ENCODE results near the gene ANKRD23. TPM values are rescaled to one million over a fixed set of nuclear protein-coding genes. Genes with fewer than 3 reads are reported as not detected.

Gene ANKRD23
- polyA plus RNA-seq, 1 donor from 2014 or later = 12.1 TPM

DNA sequence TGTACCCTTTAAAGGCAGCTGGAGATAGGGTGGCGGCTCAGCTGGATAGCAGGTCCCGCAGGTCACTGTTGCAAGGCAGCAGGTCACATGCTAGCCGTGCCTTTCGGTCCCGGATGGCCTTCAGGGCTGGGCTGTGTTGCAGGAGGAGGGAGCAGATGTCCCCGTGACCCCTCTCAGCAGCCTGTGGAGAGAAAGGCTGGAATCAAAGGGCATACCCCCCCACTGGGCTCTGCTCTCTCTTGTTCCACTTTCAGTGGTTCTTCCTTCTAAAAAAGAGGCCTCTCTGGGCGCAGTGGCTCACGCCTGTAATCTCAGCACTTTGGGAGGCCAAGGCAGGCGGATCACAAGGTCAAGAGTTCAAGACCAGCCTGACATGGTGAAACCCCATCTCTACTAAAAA lies 4.4 kb upstream of the ANKRD23 start:
- Histone ChIP-seq H3K4me3 (ENCODE audit: low read length) (no peak overlapping the region), H3K4me2 (ENCODE audit: low read length) (no peak overlapping the region), H3K9me2 (ENCODE audit: insufficient read depth, low read length) (no peaks in the 10 kb centered on the region), H3F3A (ENCODE audit: insufficient read depth, low read length, poor library complexity, severe bottlenecking) (no peaks in the 10 kb centered on the region), H3K9ac (ENCODE audit: low read length) (no peak overlapping the region), H3K9me3 (ENCODE audit: low read length) (no peaks in the 10 kb centered on the region), H3K36me3 (ENCODE audit: insufficient read depth, low read length) (peaks cover 8% of the 10 kb centered on the region), H3K79me2 (replicated peaks; ENCODE audit: insufficient read depth, low read length) (no peaks in the 10 kb centered on the region), H3K27ac (ENCODE audit: low read length) (no peak overlapping the region), H2AFZ (ENCODE audit: low read depth, low read length) (no peak overlapping the region), H3K27me3 (ENCODE audit: insufficient read depth, low read depth, low read length) (no peaks in the 10 kb centered on the region), H4K20me1 (ENCODE audit: insufficient read depth) (no peaks in the 10 kb centered on the region)
- TF ChIP-seq EZH2 (IDR thresholded peaks at IDR 0.05; ENCODE audit: borderline replicate concordance, insufficient read depth, low read length, poor library complexity, severe bottlenecking) (no peak), RAD21 (conservative IDR thresholded peaks at IDR 0.05) (no peak), POLR2AphosphoS5 (IDR thresholded peaks at IDR 0.05) (no peak), EP300 (conservative IDR thresholded peaks at IDR 0.05; ENCODE audit: poor library complexity, severe bottlenecking) (no peak), SMC3 (conservative IDR thresholded peaks at IDR 0.05; ENCODE audit: poor library complexity) (no peak), TAF1 (IDR thresholded peaks at IDR 0.05; ENCODE audit: low read depth) (no peak), MXI1 (conservative IDR thresholded peaks at IDR 0.05; ENCODE audit: poor library complexity, severe bottlenecking) (no peak)
- TF ChIP-seq, protein P1, sequence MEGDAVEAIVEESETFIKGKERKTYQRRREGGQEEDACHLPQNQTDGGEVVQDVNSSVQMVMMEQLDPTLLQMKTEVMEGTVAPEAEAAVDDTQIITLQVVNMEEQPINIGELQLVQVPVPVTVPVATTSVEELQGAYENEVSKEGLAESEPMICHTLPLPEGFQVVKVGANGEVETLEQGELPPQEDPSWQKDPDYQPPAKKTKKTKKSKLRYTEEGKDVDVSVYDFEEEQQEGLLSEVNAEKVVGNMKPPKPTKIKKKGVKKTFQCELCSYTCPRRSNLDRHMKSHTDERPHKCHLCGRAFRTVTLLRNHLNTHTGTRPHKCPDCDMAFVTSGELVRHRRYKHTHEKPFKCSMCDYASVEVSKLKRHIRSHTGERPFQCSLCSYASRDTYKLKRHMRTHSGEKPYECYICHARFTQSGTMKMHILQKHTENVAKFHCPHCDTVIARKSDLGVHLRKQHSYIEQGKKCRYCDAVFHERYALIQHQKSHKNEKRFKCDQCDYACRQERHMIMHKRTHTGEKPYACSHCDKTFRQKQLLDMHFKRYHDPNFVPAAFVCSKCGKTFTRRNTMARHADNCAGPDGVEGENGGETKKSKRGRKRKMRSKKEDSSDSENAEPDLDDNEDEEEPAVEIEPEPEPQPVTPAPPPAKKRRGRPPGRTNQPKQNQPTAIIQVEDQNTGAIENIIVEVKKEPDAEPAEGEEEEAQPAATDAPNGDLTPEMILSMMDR (IDR thresholded peaks at IDR 0.05; ENCODE audit: poor library complexity, severe bottlenecking) = no peak
- TF ChIP-seq, protein P2, sequence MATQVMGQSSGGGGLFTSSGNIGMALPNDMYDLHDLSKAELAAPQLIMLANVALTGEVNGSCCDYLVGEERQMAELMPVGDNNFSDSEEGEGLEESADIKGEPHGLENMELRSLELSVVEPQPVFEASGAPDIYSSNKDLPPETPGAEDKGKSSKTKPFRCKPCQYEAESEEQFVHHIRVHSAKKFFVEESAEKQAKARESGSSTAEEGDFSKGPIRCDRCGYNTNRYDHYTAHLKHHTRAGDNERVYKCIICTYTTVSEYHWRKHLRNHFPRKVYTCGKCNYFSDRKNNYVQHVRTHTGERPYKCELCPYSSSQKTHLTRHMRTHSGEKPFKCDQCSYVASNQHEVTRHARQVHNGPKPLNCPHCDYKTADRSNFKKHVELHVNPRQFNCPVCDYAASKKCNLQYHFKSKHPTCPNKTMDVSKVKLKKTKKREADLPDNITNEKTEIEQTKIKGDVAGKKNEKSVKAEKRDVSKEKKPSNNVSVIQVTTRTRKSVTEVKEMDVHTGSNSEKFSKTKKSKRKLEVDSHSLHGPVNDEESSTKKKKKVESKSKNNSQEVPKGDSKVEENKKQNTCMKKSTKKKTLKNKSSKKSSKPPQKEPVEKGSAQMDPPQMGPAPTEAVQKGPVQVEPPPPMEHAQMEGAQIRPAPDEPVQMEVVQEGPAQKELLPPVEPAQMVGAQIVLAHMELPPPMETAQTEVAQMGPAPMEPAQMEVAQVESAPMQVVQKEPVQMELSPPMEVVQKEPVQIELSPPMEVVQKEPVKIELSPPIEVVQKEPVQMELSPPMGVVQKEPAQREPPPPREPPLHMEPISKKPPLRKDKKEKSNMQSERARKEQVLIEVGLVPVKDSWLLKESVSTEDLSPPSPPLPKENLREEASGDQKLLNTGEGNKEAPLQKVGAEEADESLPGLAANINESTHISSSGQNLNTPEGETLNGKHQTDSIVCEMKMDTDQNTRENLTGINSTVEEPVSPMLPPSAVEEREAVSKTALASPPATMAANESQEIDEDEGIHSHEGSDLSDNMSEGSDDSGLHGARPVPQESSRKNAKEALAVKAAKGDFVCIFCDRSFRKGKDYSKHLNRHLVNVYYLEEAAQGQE (IDR thresholded peaks at IDR 0.05; ENCODE audit: borderline replicate concordance) = no peak

DNA sequence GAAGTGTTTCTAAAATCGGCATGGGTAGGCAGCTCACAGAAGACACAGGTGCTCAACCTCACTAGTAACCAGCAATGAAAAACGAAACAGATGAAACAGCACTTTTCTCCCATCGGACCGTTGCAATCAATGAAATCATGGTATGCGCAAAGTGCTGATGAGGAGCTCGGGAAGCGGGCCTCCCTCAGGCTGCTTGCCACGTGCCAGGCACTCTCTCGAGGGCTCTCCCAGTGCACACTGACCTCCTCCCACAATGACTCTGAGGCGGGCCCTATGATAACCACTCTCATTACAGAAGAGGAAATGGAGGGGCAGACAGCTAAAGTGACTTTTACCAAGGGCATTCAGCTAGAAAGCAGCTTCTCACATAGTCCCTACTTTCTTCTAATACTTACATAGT lies 3.8 kb upstream of the ANKRD23 start:
- Histone ChIP-seq H3K79me2 (replicated peaks; ENCODE audit: insufficient read depth, low read length) (no peaks in the 10 kb centered on the region), H3K27me3 (ENCODE audit: insufficient read depth, low read depth, low read length) (no peaks in the 10 kb centered on the region), H3K4me3 (ENCODE audit: low read length) (no peak overlapping the region), H4K20me1 (ENCODE audit: insufficient read depth) (no peaks in the 10 kb centered on the region), H3K4me2 (ENCODE audit: low read length) (no peak overlapping the region), H2AFZ (ENCODE audit: low read depth, low read length) (no peak overlapping the region), H3K9me2 (ENCODE audit: insufficient read depth, low read length) (no peaks in the 10 kb centered on the region), H3K9me3 (ENCODE audit: low read length) (no peaks in the 10 kb centered on the region), H3K9ac (ENCODE audit: low read length) (no peak overlapping the region), H3K27ac (ENCODE audit: low read length) (no peak overlapping the region), H3K36me3 (ENCODE audit: insufficient read depth, low read length) (peaks cover 8% of the 10 kb centered on the region), H3F3A (ENCODE audit: insufficient read depth, low read length, poor library complexity, severe bottlenecking) (no peaks in the 10 kb centered on the region)
- TF ChIP-seq EP300 (conservative IDR thresholded peaks at IDR 0.05; ENCODE audit: poor library complexity, severe bottlenecking) (no peak), POLR2AphosphoS5 (IDR thresholded peaks at IDR 0.05) (no peak), RAD21 (conservative IDR thresholded peaks at IDR 0.05) (no peak), MXI1 (conservative IDR thresholded peaks at IDR 0.05; ENCODE audit: poor library complexity, severe bottlenecking) (no peak), EZH2 (IDR thresholded peaks at IDR 0.05; ENCODE audit: borderline replicate concordance, insufficient read depth, low read length, poor library complexity, severe bottlenecking) (no peak), TAF1 (IDR thresholded peaks at IDR 0.05; ENCODE audit: low read depth) (no peak), SMC3 (conservative IDR thresholded peaks at IDR 0.05; ENCODE audit: poor library complexity) (no peak)
- TF ChIP-seq, protein P2 (IDR thresholded peaks at IDR 0.05; ENCODE audit: borderline replicate concordance) = no peak
- TF ChIP-seq, protein P1 (IDR thresholded peaks at IDR 0.05; ENCODE audit: poor library complexity, severe bottlenecking) = no peak
